ENCODE data around the gene PDE10A.

PDE10A gene

GRCh38 chr6:165689699-165690098 lies 26.7 kb upstream of the PDE10A start:
- no peak for DNase-seq (ENCODE audit: low read depth, low spot score)
- H3K4me1 ChIP-seq (ENCODE audit: insufficient read depth, insufficient read length): no peaks in the 10 kb centered on the region
- H3K36me3 ChIP-seq (ENCODE audit: insufficient read depth, insufficient read length, low read length): no peaks in the 10 kb centered on the region
- H3K27me3 ChIP-seq (ENCODE audit: insufficient read depth, insufficient read length): no peaks in the 10 kb centered on the region
- H3K9me3 ChIP-seq (ENCODE audit: insufficient read depth, low read length): no peaks in the 10 kb centered on the region
- H3K9ac ChIP-seq (ENCODE audit: insufficient read length, low read depth): no peak overlapping the region
- no peak overlapping the region for H3K4me3 ChIP-seq (ENCODE audit: insufficient read length, low read depth)
- TF ChIP-seq YY1 (IDR thresholded peaks at IDR 0.05; ENCODE audit: insufficient read depth, insufficient read length): no peak
- TF ChIP-seq ZNF274 (IDR thresholded peaks at IDR 0.05; ENCODE audit: low read depth, low read length): no peak
- no peak for TF ChIP-seq SUZ12 (IDR thresholded peaks at IDR 0.05; ENCODE audit: extremely low read depth, insufficient read depth, insufficient read length)

DNA sequence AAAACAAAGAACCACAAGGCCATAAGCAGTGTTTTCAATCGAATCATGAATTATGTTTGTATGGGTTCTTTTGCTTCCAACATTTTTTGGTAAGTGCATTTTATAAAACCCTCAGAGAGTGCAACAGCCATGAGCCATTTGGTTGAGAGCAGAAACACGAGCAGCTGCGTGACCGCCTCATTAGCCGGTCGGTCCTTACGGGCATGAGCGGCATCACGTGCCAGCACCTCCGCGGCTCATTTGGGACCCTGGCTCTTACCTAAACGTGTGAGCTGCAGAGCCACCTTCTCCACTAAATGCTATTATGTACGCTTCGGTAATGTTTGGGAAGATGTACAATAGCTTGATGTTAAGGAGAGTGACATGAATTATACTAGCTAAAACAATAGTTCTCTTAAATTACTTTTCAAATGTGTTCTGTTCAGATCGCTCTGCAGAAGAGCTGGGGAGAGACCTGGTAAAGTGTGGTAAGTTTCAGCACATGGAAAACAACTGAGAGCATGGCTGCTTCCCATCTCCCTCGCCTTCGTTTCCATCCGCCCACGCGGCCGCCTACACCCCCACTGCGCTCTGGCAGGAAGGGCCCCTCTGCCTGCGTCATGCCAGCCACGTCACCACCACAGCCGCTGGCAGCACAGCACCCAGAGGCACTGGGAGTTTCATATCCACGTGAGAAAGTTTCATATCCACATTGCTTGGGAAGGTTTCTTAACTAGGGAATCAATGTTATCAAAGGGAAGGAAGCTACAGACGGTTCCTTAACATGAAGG lies 23.7 kb upstream of the PDE10A start:
- DNase-seq (ENCODE audit: low read depth, low spot score): no peak
- Histone ChIP-seq H3K9me3 (ENCODE audit: insufficient read depth, low read length) (no peaks in the 10 kb centered on the region), H3K27me3 (ENCODE audit: insufficient read depth, insufficient read length) (no peaks in the 10 kb centered on the region), H3K4me1 (ENCODE audit: insufficient read depth, insufficient read length) (no peaks in the 10 kb centered on the region), H3K36me3 (ENCODE audit: insufficient read depth, insufficient read length, low read length) (no peaks in the 10 kb centered on the region), H3K4me3 (ENCODE audit: insufficient read length, low read depth) (no peak overlapping the region), H3K9ac (ENCODE audit: insufficient read length, low read depth) (no peak overlapping the region)
- TF ChIP-seq SUZ12 (IDR thresholded peaks at IDR 0.05; ENCODE audit: extremely low read depth, insufficient read depth, insufficient read length) (no peak), YY1 (IDR thresholded peaks at IDR 0.05; ENCODE audit: insufficient read depth, insufficient read length) (no peak), ZNF274 (IDR thresholded peaks at IDR 0.05; ENCODE audit: low read depth, low read length) (no peak)

DNA sequence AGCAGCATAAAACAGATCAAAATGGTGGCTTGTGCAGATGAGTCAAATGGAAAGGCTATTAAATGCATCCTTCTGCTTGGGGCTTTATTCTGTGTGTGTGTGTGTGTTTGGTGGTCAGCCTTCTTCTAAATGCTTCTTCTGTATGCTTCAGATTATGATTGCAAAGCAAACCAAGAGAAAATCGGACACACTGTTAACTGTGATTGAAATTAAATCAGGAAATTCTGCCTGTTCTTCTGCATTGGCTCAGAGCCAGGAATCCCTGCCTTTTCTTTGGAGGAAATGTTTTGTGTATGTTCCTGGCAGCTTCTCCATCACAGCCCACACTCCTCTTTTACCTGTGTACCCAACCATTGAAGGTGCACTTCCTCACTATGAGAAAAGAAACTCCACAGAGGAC lies 22.3 kb upstream of the PDE10A start:
- Histone ChIP-seq H3K27me3 (ENCODE audit: insufficient read depth, insufficient read length) (no peaks in the 10 kb centered on the region), H3K4me3 (ENCODE audit: insufficient read length, low read depth) (no peak overlapping the region), H3K9ac (ENCODE audit: insufficient read length, low read depth) (no peak overlapping the region), H3K9me3 (ENCODE audit: insufficient read depth, low read length) (no peaks in the 10 kb centered on the region), H3K4me1 (ENCODE audit: insufficient read depth, insufficient read length) (no peaks in the 10 kb centered on the region), H3K36me3 (ENCODE audit: insufficient read depth, insufficient read length, low read length) (no peaks in the 10 kb centered on the region)
- TF ChIP-seq YY1 (IDR thresholded peaks at IDR 0.05; ENCODE audit: insufficient read depth, insufficient read length) (no peak), ZNF274 (IDR thresholded peaks at IDR 0.05; ENCODE audit: low read depth, low read length) (no peak), SUZ12 (IDR thresholded peaks at IDR 0.05; ENCODE audit: extremely low read depth, insufficient read depth, insufficient read length) (no peak)
- DNase-seq (ENCODE audit: low read depth, low spot score): no peak

DNA sequence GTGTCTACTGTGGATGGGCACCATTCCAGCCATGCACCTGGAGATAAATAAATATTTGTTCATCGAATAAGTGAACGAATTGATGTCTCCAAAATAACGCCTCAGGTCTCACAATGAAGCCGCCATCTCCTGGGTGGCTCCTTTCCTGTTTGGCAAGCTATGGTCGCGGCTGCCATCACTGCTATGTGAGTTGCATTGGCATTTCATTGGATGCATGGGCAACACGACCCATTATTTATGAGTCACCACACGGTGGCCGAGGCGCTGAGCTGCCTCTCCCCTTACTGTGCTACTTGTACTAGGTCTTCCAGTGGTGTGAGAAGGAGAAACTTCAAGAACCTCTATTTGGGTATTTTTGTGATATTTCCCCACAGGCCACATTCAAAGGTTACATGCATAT lies 21.3 kb upstream of the PDE10A start:
- no peak for TF ChIP-seq SUZ12 (IDR thresholded peaks at IDR 0.05; ENCODE audit: extremely low read depth, insufficient read depth, insufficient read length)
- TF ChIP-seq ZNF274 (IDR thresholded peaks at IDR 0.05; ENCODE audit: low read depth, low read length): no peak
- no peak for TF ChIP-seq YY1 (IDR thresholded peaks at IDR 0.05; ENCODE audit: insufficient read depth, insufficient read length)
- H3K9ac ChIP-seq (ENCODE audit: insufficient read length, low read depth): no peak overlapping the region
- H3K9me3 ChIP-seq (ENCODE audit: insufficient read depth, low read length): no peaks in the 10 kb centered on the region
- H3K4me1 ChIP-seq (ENCODE audit: insufficient read depth, insufficient read length): no peaks in the 10 kb centered on the region
- H3K36me3 ChIP-seq (ENCODE audit: insufficient read depth, insufficient read length, low read length): no peaks in the 10 kb centered on the region
- H3K27me3 ChIP-seq (ENCODE audit: insufficient read depth, insufficient read length): no peaks in the 10 kb centered on the region
- DNase-seq (ENCODE audit: low read depth, low spot score): no peak
- H3K4me3 ChIP-seq (ENCODE audit: insufficient read length, low read depth): no peak overlapping the region

DNA sequence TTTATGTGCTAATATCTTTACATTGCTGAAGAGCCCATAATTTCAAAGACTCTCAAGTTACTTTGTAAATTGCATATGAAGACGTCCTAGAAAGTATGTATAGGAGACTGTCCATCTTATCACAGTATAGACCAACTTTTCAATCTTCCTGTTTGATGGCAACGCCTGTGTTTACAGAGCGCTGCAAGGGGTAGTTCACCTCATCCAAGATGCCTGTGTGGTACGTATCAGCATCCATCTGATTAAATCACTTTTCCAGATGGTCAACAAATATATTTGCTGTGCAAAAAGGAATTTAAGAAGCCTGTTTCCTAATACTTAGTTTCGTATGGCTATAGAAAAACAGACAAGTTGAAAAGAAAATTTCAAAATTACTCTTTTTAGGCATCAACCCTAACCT lies 17.9 kb upstream of the PDE10A start:
- DNase-seq (ENCODE audit: low read depth, low spot score): no peak
- TF ChIP-seq ZNF274 (IDR thresholded peaks at IDR 0.05; ENCODE audit: low read depth, low read length): no peak
- no peak for TF ChIP-seq YY1 (IDR thresholded peaks at IDR 0.05; ENCODE audit: insufficient read depth, insufficient read length)
- TF ChIP-seq SUZ12 (IDR thresholded peaks at IDR 0.05; ENCODE audit: extremely low read depth, insufficient read depth, insufficient read length): no peak

DNA sequence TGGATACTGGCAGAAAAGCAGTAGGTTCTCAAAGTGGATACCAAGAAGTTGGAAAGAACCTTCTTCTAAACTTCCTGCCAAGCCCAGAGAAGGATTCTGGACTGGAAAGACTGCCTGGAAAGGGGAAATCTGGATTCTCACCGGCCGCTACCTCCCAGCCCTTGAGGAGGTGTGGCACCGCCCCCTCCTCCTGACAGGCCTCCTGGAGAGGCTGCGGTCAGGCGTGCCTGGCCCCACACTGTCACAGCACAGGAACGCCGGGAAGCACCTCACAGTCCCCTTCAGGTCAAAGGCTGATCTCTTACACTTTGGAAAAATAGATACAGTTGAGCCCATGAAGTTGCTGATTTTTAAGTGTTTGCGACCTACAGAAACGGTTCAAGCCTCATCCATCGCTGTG lies 16.3 kb upstream of the PDE10A start:
- Histone ChIP-seq H3K4me1 (ENCODE audit: insufficient read depth, insufficient read length) (no peaks in the 10 kb centered on the region), H3K9ac (ENCODE audit: insufficient read length, low read depth) (no peak overlapping the region), H3K9me3 (ENCODE audit: insufficient read depth, low read length) (no peaks in the 10 kb centered on the region), H3K4me3 (ENCODE audit: insufficient read length, low read depth) (no peak overlapping the region), H3K27me3 (ENCODE audit: insufficient read depth, insufficient read length) (no peaks in the 10 kb centered on the region), H3K36me3 (ENCODE audit: insufficient read depth, insufficient read length, low read length) (no peaks in the 10 kb centered on the region)
- TF ChIP-seq ZNF274 (IDR thresholded peaks at IDR 0.05; ENCODE audit: low read depth, low read length): no peak
- TF ChIP-seq SUZ12 (IDR thresholded peaks at IDR 0.05; ENCODE audit: extremely low read depth, insufficient read depth, insufficient read length): no peak
- no peak for TF ChIP-seq YY1 (IDR thresholded peaks at IDR 0.05; ENCODE audit: insufficient read depth, insufficient read length)
- no peak for DNase-seq (ENCODE audit: low read depth, low spot score)

More for the DNA sequence above, 17.9 kb upstream of the PDE10A start:
- Histone ChIP-seq H3K9me3 (ENCODE audit: insufficient read depth, low read length) (no peaks in the 10 kb centered on the region), H3K27me3 (ENCODE audit: insufficient read depth, insufficient read length) (no peaks in the 10 kb centered on the region), H3K4me3 (ENCODE audit: insufficient read length, low read depth) (no peak overlapping the region), H3K4me1 (ENCODE audit: insufficient read depth, insufficient read length) (no peaks in the 10 kb centered on the region), H3K36me3 (ENCODE audit: insufficient read depth, insufficient read length, low read length) (no peaks in the 10 kb centered on the region), H3K9ac (ENCODE audit: insufficient read length, low read depth) (no peak overlapping the region)

GRCh38 chr6:165678904-165679303 lies 15.9 kb upstream of the PDE10A start:
- Histone ChIP-seq H3K9ac (ENCODE audit: insufficient read length, low read depth) (no peak overlapping the region), H3K36me3 (ENCODE audit: insufficient read depth, insufficient read length, low read length) (no peaks in the 10 kb centered on the region), H3K9me3 (ENCODE audit: insufficient read depth, low read length) (no peaks in the 10 kb centered on the region), H3K4me1 (ENCODE audit: insufficient read depth, insufficient read length) (no peaks in the 10 kb centered on the region), H3K4me3 (ENCODE audit: insufficient read length, low read depth) (no peak overlapping the region), H3K27me3 (ENCODE audit: insufficient read depth, insufficient read length) (no peaks in the 10 kb centered on the region)
- no peak for TF ChIP-seq YY1 (IDR thresholded peaks at IDR 0.05; ENCODE audit: insufficient read depth, insufficient read length)
- TF ChIP-seq ZNF274 (IDR thresholded peaks at IDR 0.05; ENCODE audit: low read depth, low read length): no peak
- no peak for TF ChIP-seq SUZ12 (IDR thresholded peaks at IDR 0.05; ENCODE audit: extremely low read depth, insufficient read depth, insufficient read length)
- DNase-seq (ENCODE audit: low read depth, low spot score): no peak

Data from NT2/D1 (cell line).